Inferior parietal cortex (tissue), 1 donor: ENCODE measurements around the gene MKLN1.

ENCODE experiments used
- DNase-seq: peaks from one replicate; pipeline ENCODE4 v3.0.0-alpha.2; 2016; ENCODE audit errors: extremely low spot score

Gene MKLN1

DNA sequence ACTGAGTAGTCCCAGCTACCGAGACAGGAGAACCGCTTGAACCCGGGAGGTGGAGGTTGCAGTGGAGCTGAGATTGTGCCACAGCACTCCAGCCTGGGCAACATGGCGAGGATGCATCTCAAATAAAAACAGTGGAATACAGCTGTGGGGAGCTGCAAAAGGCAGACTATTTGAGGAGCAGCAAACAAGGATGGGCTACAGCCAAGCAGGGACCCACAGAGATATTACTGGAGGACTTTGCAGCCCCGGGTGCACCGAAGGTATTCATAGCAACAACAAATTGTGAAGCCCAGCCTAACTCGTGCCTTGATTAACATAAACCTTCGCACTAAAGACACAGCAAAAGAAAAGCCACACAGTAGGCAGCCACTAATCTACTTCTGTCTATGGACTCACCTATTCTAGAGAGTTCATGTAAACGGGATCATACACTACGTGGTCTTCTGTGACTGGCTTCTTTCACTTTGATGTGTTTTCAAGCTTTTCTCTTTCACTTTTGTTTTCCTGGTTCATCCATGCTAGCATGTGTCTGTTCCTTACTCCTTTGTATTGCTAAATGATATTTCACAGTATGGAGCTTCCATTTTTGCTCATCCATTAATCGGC is 194.8 kb downstream of the MKLN1 start:
- no peak for DNase-seq

DNA sequence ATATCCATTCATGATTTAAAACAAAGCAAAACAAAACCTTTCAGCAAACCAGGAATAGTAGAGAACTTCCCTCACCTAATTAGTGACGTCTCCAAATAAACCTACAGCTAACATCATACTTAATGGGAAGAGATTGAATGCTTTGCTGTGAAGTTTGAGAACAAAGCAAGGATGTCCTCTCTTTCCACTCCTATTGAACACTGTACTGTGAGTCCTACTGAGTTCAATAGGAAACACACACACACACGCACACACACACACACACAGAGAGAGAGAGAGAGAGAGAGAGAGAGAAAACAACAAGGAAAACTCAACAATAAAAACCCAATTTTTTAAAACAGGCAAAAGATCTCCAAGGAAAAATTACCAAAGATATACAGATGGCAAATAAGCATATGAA is 196.4 kb downstream of the MKLN1 start:
- no peak for DNase-seq

DNA sequence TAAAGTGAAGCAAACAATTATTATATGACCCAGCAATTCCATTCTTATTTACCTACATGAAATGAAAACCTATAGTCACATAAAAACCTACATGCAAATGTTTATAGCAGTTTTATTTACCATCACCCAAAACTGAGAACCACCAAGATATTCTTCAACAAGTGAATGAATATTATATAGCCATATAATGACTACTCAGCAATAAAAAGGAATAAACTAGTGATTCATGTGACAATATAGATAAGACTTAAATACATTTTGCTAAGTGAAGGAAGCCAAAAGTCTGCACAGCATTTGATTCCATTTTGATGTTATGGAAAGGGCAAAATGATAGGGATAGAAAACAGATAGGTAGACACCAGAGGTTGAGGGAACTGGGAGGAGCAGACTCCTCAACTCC is 197.0 kb downstream of the MKLN1 start:
- no peak for DNase-seq

DNA sequence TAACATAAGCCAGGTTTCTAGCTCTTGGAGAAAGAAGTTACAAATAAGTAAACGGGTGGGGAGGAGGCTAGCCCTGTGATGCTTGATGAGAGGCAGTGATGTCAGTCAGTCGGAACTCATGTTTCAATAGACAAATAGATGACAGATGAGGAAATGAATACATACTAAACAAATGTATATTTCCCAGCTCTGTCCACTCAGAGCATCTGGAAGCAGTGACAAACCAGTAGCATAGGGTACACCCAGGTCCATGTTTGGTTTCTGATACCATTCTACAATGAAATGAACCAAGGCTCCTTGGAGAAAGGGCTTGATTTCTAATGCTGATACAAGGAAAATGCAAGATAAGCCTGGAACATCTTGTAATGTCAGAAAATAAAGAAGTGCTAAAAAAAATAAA is 198.1 kb downstream of the MKLN1 start:
- no peak for DNase-seq

DNA sequence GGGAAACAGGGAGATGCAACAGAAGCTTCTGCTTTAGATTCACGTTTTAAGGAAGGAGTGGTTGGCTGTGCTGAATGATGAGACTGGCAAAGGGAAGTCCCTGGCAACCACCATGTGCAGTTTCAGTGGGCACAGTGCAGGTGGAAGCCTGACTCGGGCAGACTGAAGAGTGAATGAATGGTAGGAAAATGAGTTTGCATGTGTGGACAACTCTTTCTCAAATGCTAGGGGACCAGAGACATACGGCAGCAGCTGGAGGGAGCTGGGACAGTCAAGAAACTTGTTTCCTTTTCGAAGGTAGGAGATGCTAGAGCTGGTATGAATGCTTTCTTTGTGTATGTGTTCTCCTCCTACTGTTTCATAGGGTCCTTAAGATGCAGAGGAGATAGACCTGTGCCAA is 199.8 kb downstream of the MKLN1 start:
- no peak for DNase-seq

DNA sequence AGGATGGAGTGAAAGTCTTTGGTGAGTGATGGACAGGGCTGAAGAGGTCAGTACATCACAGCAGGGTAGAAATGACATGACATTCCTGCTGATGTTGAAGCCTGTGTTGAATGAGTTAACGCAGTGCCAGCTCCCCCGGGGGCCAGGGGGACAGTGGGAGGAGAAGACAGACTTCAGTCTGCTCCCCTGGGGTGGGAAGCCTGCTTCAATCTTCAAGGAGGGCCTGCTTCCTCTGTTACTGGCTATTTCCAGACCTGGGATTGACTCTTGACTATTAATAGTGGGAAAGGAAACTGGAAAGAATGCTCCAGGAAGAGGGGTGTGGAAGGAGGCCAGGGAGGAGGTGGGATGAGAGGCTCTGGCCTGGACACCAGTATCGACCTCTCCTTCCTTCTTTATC is 201.5 kb downstream of the MKLN1 start:
- no peak for DNase-seq

DNA sequence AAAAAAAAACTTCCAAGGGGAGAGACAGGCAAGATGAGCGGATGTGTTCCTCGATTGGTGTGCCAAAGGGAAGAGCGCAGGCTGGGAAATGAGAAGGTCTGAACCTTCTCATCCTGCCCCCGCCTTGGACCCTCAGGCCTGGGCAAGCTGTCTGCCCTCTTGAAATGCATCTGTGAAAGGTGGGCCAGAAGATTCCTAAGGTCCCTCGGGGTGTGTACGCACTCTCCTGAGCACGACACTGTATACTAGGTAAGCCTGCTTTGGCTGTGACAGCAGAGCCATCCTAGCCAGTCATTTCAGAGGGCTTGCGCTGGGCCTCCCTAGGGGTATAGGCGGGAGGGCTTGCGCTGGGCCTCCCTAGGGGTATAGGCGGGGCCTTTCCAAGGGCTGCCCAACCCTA is 201.9 kb downstream of the MKLN1 start:
- DNase-seq: no peak

DNA sequence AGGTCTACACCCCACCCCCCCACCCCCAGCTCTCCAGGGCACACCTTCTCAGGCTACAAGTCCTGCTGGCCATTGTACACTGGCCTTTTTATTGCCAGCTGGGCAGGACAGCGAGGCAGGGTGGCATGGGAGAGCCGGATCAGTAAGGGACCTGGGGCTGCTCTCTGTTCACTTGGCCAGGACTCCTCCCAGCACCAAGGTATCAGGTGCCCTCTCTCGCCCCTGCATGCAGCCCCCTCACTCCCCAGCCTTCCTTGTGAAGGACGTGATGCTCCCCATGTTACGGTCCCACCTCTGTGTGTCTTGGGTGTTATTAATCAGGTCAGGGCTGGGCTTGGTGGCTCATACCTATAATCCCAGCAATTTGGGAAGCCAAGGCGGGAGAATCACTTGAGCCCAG is 202.5 kb downstream of the MKLN1 start:
- no peak for DNase-seq

DNA sequence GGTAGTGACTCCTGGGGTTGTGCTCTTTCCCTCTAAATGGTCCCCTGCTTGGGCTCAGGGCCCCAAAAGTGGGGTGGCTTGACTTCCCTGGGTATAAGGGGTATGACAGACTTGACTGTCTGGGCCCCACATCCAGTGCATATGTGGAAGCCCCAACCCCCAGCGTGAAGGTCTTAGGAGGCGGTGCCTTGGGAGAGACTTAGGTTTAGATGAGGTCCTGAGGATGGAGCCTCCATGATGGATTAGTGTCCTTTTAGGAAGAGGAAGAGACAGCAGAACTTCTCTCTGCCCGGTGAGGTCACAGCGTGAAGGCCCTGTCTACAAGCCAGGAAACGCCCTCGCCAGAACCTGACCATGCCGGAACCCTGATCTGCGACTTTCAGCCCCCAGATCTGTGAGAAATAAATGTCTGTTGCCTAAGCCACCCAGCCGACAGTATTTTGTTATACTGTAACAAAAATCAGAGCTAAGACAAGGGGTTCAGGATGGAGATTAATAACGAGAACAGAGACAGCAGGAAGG is 205.0 kb downstream of the MKLN1 start:
- no peak for DNase-seq

DNA sequence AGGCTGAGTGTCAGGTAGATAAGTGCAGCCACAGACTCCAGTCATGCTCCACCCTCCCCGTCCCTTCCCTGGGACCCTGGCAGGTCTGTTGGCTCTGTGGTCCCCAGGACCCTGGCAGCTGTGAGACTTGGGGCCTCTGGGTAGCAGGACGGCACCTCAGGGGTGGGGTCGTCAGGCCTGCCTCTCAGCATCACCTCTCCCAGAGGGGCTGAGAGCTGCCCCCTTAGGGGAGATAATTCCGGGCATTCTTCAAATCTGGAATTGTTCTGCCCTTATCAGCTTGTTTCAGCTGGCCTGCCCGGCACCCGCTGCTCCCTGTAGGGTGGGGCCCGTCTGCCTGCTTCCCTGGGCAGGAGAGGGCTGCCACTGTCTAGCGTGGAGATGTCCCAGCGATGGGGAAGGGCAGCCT is 205.5 kb downstream of the MKLN1 start:
- DNase-seq: no peak

DNA sequence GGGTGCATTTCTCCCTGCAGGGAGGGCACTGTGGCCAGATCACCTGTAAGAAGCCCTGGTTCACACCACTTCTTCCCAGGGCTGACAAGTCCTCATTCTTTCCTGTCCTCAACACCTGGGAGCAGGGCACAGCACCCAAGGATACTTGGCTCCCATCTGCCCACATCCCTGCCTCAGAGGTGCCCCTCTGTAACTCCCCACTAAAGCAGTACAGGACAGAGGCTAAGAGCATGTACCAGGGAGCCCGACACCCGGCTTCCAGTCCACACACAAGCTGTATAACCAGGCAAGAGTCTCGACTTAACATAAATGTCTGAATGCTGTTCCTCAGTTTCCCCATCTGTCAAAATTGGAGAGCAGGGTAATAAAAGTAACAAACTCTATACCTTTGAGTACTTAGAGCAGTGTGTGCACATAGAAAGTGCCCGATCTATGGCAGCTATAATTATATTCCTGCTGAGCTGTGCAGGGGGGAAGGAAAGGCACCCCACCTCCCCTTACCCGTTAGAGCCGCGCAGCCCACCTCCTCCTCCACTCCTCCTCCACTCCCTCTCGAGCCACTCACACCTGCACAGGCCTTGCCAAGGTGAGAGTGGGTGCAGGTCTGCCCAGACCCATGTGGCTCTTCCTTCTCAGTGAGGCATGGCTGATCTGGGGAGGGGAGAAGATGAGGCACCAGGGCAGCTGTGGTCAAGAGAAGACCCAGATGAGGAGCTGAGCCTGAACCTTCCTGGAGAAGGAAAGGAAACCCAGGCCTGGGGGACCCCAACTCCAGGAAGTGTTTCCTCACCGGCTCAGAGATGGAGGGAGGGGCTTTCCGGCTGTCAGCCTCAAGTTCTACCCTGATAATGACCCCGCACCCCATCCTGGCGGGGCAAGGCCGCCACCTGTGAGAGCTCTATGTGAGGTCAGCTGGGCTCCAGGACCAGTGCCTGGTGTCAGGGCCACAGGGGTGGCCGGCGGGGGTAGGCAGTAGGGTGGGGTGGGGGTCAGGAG is 206.2 kb downstream of the MKLN1 start:
- no peak for DNase-seq

DNA sequence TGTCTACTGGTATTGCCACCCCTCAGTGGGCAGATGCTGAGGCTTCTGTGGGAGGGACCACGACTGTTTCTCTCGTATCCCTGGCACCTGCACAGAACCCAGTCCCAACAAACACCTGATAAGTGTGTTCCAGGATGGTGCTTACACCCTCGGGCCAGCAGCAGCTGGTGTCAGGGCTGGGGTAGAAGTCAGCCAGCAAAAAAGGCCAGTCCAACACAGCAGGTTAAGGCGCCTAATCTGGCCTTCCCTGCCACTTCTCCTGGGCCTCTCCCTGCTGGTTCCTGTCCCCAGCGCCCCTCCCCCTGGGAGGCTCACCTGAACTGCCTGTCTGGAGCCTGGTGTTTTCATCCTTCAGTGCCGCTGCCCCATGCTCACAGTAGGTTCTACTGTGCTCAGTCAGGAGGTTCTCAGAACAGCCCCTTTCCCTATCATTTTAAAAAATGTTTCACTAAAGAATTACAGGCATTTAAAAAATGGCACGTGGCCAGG is 208.7 kb downstream of the MKLN1 start:
- no peak for DNase-seq

DNA sequence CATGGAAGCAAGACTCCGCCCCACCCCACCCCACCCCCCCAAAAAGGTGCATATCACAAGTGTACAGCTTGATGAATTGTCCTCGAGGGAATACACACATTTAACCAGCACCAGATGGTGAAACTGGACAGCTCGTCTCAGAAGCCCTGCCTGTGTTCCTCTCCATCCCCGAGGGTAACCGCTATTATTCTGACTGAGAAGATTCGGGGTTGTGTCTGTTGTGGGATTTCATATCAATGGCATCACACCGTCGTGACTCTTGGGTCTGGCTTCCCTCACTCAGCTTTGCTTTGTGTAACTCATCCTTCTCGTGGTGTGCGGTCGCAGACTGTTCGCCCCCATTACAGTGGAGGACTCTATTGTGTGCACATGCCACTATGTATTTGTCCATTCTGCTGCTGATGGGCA is 209.9 kb downstream of the MKLN1 start:
- DNase-seq: no peak

DNA sequence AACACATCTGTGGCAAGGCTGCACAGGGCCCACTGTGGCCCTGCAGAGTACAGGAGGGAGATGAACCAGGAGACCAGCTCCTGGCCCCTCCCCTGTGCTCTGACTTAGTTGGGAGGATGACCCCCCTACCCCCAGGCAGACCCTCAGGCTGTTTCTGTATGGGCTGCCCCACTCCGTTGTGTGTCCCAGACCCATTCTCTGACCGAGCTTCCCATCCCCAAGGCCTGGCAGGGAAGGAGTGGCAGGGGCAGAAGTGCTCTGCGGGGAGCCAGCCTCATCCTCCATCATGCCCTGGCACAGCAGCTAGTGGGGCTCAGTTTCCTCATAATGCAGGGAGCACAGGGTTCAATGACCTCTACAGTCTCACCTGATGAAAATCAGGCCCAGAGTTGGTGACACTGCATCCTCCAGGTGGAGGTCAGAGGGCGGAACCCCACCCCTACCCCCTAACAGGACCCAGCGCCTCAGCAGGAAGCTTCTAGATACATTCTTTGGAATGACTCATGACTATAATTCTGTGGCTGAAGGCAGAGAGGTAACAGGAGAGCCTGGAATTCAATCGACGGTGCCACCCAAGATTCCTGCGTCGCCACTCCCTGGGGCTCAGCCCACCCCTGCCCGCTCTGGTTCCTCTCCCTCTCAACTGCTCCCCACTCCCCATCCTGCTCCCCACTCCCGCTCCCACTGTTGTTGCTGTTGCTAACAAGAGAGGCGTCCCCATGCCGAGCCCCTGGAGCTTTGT is 210.6 kb downstream of the MKLN1 start:
- no peak for DNase-seq

DNA sequence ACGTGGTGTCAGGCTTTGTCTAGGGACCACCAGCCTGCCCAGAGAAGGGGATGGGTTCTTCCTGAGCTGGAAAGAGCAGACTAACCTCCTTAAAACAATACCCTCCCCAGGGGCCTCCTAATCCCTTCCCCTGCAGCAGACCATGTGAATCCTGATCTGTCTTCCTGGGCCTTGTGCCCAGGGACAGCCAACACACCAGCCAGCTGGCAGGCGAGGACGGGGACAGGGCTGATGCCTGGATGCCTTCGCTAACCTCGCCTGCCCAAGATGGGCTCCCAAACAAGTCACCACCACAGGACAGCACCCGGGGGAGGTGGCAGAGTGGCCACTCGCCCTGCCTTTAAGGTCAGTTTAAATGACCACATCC is 211.1 kb downstream of the MKLN1 start:
- DNase-seq: no peak

DNA sequence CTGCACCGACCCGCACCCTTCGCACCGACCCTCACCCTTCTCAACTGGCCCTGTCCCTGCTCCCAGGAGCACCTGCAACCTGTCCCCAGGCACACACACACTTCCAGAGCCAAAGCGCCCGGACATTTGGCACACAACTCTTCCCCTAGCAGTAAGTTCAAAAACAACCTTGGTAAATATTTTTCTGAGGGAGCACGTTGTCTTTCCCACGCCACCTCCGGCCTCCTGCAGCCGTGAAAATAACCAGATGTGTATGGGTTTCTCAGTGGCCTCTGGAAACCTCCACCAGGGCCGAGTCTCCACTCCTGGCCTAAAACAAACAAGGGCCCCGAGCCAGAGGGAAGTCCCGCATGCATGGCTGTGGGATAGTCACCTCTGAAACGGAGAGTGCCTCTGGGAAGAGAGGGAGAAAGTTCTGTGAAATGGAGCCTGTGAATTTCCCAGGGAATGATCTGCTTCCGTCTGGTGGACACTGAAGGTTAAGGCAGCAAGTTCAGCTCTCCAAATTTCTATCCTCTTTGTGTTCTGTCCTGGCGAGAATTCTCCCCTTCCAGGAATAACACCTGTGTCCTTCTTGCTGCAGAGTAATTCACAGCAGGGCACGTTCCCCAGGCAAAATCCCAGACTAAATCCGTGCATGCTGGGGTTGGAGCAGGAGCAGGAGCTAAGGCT is 213.0 kb downstream of the MKLN1 start:
- no peak for DNase-seq

DNA sequence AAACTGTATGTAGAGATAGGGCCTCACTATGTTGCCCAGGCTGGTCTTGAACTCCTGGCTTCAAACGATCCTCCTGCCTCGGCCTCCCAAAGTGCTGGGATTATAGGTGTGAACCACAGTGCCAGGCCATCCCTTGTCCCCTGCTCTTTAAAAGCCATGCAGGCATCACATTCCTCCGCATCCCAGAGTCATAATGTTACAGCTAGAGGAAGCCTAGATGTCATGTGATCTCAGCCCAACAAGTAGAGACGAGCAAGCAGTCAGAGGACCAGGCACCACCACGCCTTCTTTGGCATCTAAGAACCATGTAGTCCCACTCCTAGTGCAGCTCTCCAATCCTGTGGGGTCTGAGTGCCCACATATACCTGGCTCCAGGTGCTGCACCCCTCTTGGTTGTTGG is 215.6 kb downstream of the MKLN1 start:
- DNase-seq: no peak

DNA sequence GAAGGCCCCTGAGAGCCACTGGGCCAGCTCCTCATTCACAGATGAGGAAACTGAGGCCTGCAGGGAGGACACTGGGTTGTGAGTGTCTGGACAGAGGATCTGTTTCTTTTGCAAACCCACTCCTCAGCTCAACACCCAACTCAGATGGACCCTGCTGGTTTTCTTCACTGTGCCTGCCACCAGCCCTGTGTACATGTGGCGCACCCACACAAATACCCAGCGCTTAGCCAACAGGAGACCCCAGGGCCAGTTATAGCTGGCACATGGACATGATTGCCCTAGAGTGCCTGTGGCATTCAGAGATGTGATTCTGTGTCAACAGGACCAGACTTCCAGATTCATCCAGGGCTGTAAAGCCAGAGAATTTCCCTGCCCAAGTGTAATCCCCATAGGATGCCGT is 216.3 kb downstream of the MKLN1 start:
- no peak for DNase-seq

DNA sequence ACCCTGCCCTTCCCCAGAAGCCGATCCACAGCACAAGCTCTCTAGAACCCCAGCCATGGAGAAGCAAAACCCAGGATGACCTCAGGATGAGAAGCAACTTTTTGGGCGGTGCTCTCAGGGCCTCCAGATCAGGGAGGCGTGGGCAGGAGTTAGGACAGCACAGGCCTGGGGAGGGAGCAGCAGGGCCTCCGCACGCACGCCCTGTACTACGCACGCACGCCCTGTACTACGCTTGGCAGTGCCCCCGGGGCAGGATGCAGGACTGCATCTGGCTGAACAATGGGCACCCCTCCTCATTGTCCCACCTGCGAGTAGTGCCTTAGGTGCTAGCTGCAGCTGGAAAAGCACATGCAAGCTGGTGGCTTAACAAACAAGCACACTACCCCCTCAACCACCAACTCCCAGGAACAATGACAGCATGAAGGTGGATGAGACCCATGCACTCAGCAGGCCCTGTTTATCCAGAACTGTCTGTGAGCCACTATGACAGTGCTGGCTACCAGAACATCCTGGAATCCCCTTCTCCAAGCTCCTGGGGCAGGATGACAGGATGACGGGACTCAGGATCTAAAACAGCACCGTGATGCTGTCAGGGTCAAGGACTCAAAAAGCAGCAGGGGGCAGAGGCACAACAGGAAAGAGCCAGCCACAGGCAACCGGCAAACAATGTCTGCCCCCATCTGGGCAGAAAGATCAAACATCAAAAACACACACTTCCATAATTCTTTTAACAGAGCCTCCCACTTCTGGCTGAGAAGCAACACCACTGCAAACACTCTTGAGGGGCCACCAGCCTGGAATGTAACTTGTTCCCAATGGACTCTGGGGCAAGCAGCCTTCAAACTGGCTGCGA is 217.0 kb downstream of the MKLN1 start:
- DNase-seq: no peak

DNA sequence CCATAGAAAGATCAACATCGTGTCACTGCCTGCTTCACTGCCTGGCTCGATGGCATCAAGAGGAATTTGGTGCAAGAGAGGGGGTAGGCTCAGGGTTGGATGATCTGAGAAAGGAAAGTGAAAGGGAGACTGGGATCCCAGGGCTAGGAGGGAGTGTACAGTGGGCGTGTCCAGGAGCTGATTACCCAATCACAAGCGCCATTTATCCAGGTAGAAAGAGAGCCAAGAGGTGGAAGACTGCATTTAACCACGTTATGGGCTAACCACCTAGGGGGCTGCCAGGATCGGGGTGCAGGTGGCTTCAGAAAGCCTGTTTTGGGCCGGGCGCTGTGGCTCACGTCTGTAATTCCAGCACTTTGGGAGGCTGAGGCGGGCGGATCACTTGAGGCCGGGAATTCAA is 218.4 kb downstream of the MKLN1 start:
- no peak for DNase-seq
